IMR-90 (cell line): ENCODE data around the gene NPAS3. TPM values are rescaled to one million over a fixed set of nuclear protein-coding genes. Genes with fewer than 3 reads are reported as not detected.

Experiments
- ATAC-seq: fragments of 200-7000 bp; cut with Tn5 transposase; 2 replicates; pipeline ENCODE4 v1.9.1; 2020; ENCODE audit warnings: low read depth, mild to moderate bottlenecking, moderate library complexity
- BruUV-seq: library from RNA; stranded (reverse); fragments of 400-500 nt; replicated peaks from 2 replicates; lab custom pipeline; 2021; lab: Mats Ljungman, UMichigan
- CTCF ChIA-PET: fragments of 300-600 bp; formaldehyde crosslinking; extraction: SDS; loops from one replicate; lab custom pipeline; 2021; ENCODE audit warnings: antibody characterized with exemption; lab: Yijun Ruan, JAX
- POLR2A ChIA-PET: fragments of 300-600 bp; sonication (Branson Sonifier 250); formaldehyde crosslinking; loops from one replicate; lab custom pipeline; 2022; ENCODE audit warnings: antibody characterized with exemption; ENCODE audit not compliant: unreplicated experiment; lab: Charles Lee
- DNase-seq: peaks from one replicate; pipeline ENCODE4 v3.0.0; 2013
- H2AFZ ChIP-seq: replicated peaks from 2 replicates; pipeline ENCODE3; 2013; ENCODE audit warnings: low read length, mild to moderate bottlenecking; ENCODE audit not compliant: poor library complexity
- H2AK5ac ChIP-seq: 2 replicates; pipeline ENCODE4 v1.6.1; 2013; ENCODE audit warnings: low read depth, low read length, inconsistent platforms
- H2AK9ac ChIP-seq: replicated peaks from 2 replicates; pipeline ENCODE3; 2013; ENCODE audit warnings: mild to moderate bottlenecking, low read depth, low read length, moderate library complexity; ENCODE audit not compliant: poor library complexity
- H2BK120ac ChIP-seq: 2 replicates; pipeline ENCODE4 v1.6.1; 2013; ENCODE audit warnings: low read depth, low read length, inconsistent platforms
- H2BK15ac ChIP-seq: 3 replicates; pipeline ENCODE4 v1.6.1; 2013; ENCODE audit warnings: low read depth, low read length, inconsistent platforms
- H2BK20ac ChIP-seq: 2 replicates; pipeline ENCODE4 v1.6.1; 2013; ENCODE audit warnings: low read depth, mild to moderate bottlenecking, inconsistent platforms, low read length, moderate library complexity
- H2BK5ac ChIP-seq: 2 replicates; pipeline ENCODE4 v1.6.1; 2013; ENCODE audit warnings: mild to moderate bottlenecking, low read depth, low read length, inconsistent platforms; ENCODE audit not compliant: poor library complexity, severe bottlenecking
- H3K14ac ChIP-seq: replicated peaks from 2 replicates; pipeline ENCODE4 v1.6.1; 2013; ENCODE audit warnings: low read depth, low read length, inconsistent platforms
- H3K18ac ChIP-seq: 2 replicates; pipeline ENCODE4 v1.6.1; 2013; ENCODE audit warnings: low read depth, low read length, control low read depth
- H3K23ac ChIP-seq: 2 replicates; pipeline ENCODE4 v1.6.1; 2013; ENCODE audit warnings: low read depth, low read length, inconsistent platforms
- H3K27ac ChIP-seq: 2 replicates; pipeline ENCODE4 v1.5.1; 2013; ENCODE audit warnings: mild to moderate bottlenecking, control low read depth, low read length; ENCODE audit not compliant: insufficient read depth
- H3K27me3 ChIP-seq: 2 replicates; pipeline ENCODE4 v1.6.1; 2013; ENCODE audit warnings: low read length; ENCODE audit not compliant: control insufficient read depth, insufficient read depth
- H3K36me3 ChIP-seq: 2 replicates; pipeline ENCODE4 v1.6.1; 2013; ENCODE audit warnings: low read length, mixed read lengths; ENCODE audit not compliant: control insufficient read depth, insufficient read depth
- H3K4ac ChIP-seq: 2 replicates; pipeline ENCODE4 v1.6.1; 2013; ENCODE audit warnings: low read depth, low read length, inconsistent platforms
- H3K4me1 ChIP-seq: 2 replicates; pipeline ENCODE4 v1.6.1; 2013; ENCODE audit warnings: low read length, mixed read lengths; ENCODE audit not compliant: control insufficient read depth, insufficient read depth
- H3K4me2 ChIP-seq: 2 replicates; pipeline ENCODE4 v1.6.1; 2013; ENCODE audit warnings: low read depth, mild to moderate bottlenecking, control low read depth, low read length, moderate library complexity
- H3K4me3 ChIP-seq: 2 replicates; pipeline ENCODE4 v1.5.1; 2013; ENCODE audit warnings: low read depth, mild to moderate bottlenecking, control low read depth, low read length, moderate library complexity; ENCODE audit not compliant: insufficient read depth
- H3K56ac ChIP-seq: 2 replicates; pipeline ENCODE4 v1.6.1; 2013; ENCODE audit warnings: low read length, inconsistent platforms; ENCODE audit not compliant: insufficient read depth; ENCODE audit errors: extremely low read depth
- H3K79me1 ChIP-seq, 2 experiments: 2 replicates each; pipeline ENCODE4 v1.6.1; 2013; ENCODE audit warnings: low read length in 2 of 2, inconsistent platforms in 1 of 2, low read depth in 1 of 2
- H3K9ac ChIP-seq: 2 replicates; pipeline ENCODE4 v1.6.1; 2013; ENCODE audit warnings: low read depth, low read length, control low read depth
- H3K9me1 ChIP-seq: 2 replicates; pipeline ENCODE4 v1.6.1; 2013; ENCODE audit warnings: low read length, inconsistent platforms; ENCODE audit not compliant: insufficient read depth
- H3K9me3 ChIP-seq: 2 replicates; pipeline ENCODE4 v1.6.1; 2013; ENCODE audit warnings: low read length; ENCODE audit not compliant: control insufficient read depth, insufficient read depth
- H4K20me1 ChIP-seq: 2 replicates; pipeline ENCODE4 v1.6.1; 2013; ENCODE audit warnings: low read length, inconsistent platforms; ENCODE audit not compliant: insufficient read depth
- H4K5ac ChIP-seq: 2 replicates; pipeline ENCODE4 v1.6.1; 2013; ENCODE audit warnings: mild to moderate bottlenecking, low read depth, low read length, control low read depth
- H4K8ac ChIP-seq, 2 experiments: 2 replicates each; pipeline ENCODE4 v1.6.1; 2013; ENCODE audit warnings: low read depth in 2 of 2, low read length in 2 of 2, control low read depth in 1 of 2, inconsistent platforms in 1 of 2
- H4K91ac ChIP-seq: 2 replicates; pipeline ENCODE4 v1.6.1; 2013; ENCODE audit warnings: low read depth, low read length, inconsistent platforms; ENCODE audit not compliant: insufficient read depth
- NFE2L2 ChIP-seq: fragments of 150-350 bp; IDR thresholded peaks from 2 replicates; pipeline ENCODE4 v1.6.1; 2016; ENCODE audit warnings: low read depth, mild to moderate bottlenecking, low read length
- SMC3 ChIP-seq: fragments of 150-350 bp; IDR thresholded peaks from 2 replicates; pipeline ENCODE4 v1.6.1; 2016; ENCODE audit warnings: low read depth, mild to moderate bottlenecking, antibody characterized with exemption, low read length, moderate library complexity
- WGBS, 2 experiments: methylation state at CpG; one replicate each; pipeline versions ENCODE4 v1.1.5 to v1.1.7; 2013; ENCODE audit warnings: missing lambda C conversion rate in 2 of 2; ENCODE audit not compliant: insufficient read length in 1 of 2; ENCODE audit errors: extremely low coverage in 2 of 2; 5-methylcytosine and 5-hydroxymethylcytosine counted together
- dilution Hi-C: fragments of 300-500 bp; cut with HindIII; formaldehyde crosslinking; loops from one replicate; pipeline ENCODE4 v1.14.3; 2018; ENCODE audit warnings: low sequenced_read_pairs; ENCODE audit not compliant: unreplicated experiment
- in situ Hi-C: fragments of 300-500 bp; cut with MboI; formaldehyde crosslinking; loops from 3 replicates; pipeline ENCODE4 v1.14.3; 2019; ENCODE audit warnings: low sequenced_read_pairs, inconsistent platforms, mixed read lengths
- intact Hi-C: fragments of 100-400 bp; cut with micrococcal nuclease; formaldehyde crosslinking; loops from 2 replicates; pipeline ENCODE4 v1.10.0; 2022
- polyA plus RNA-seq, 3 experiments: library from polyadenylated mRNA; depleted of rRNA; stranded (reverse); fragments of >200 nt; gene quantifications; 2 replicates each; pipeline ENCODE4 v1.2.3, GENCODE V29; 2012; ENCODE audit warnings: low replicate concordance in 1 of 3
- total RNA-seq: library from RNA; depleted of rRNA; stranded (reverse); fragments of >200 nt; gene quantifications from 2 replicates; pipeline ENCODE4 v1.2.3, GENCODE V29; 2012

The NPAS3 gene
- total and polyA plus RNA-seq, 2 of the 4 experiments (the other 2 are of a cell fraction): not detected

- H4K20me1 ChIP-seq: no peaks in the 10 kb centered on the region
- H3K4me2 ChIP-seq: no peak overlapping the region
- no peaks in the 10 kb centered on the region for H3K36me3 ChIP-seq
- in situ Hi-C loops: no loop called here
- DNase-seq: no peak
- no peak overlapping the region for H4K5ac ChIP-seq
- H3K27me3 ChIP-seq: no peaks in the 10 kb centered on the region
- no peak overlapping the region for H3K9ac ChIP-seq
- H2BK15ac ChIP-seq: no peak overlapping the region
- H3K4ac ChIP-seq: no peak overlapping the region
- H2BK120ac ChIP-seq: no peak overlapping the region
- no peak overlapping the region for H3K14ac ChIP-seq
- H2AK9ac ChIP-seq: no peak overlapping the region
- dilution Hi-C loops: no loop called here
- ATAC-seq: no peak
- H3K4me1 ChIP-seq: no peaks in the 10 kb centered on the region
- no peaks in the 10 kb centered on the region for H3K9me3 ChIP-seq
- no peaks in the 10 kb centered on the region for H3K79me1 ChIP-seq
- ChIA-PET CTCF (no interaction called here), POLR2A (no interaction called here)
- H3K9me1 ChIP-seq: no peaks in the 10 kb centered on the region
- TF ChIP-seq NFE2L2: no peak
- TF ChIP-seq SMC3: no peak
- H2AFZ ChIP-seq: no peak overlapping the region
- no peak overlapping the region for H2BK20ac ChIP-seq
- no peak overlapping the region for H3K23ac ChIP-seq
- no peak overlapping the region for H3K27ac ChIP-seq
- WGBS, 2 experiments: no CpG with 5 or more reads among the region's 6 CpGs
- no peak overlapping the region for H4K91ac ChIP-seq
- H3K18ac ChIP-seq: no peak overlapping the region
- H3K4me3 ChIP-seq: no peak overlapping the region
- H2BK5ac ChIP-seq: no peak overlapping the region
- no peak overlapping the region for H4K8ac ChIP-seq
- no TSS peak for BruUV-seq
- intact Hi-C loops: no loop called here
- H2AK5ac ChIP-seq: no peak overlapping the region
- no peak overlapping the region for H3K56ac ChIP-seq
Observed at GRCh38 chr14:33631441-33631840, 692.8 kb downstream of the NPAS3 start.
